ENCODE measurements around the gene CLEC2A.
A peak's percentile ranks its signal among the peaks of the same experiment; 100 is the strongest.
"Not testable (repeated sequence)": the region's sequence is repeated elsewhere in the genome, so short reads cannot be mapped to it uniquely, and the experiment has no call there.

The CLEC2A gene

DNA sequence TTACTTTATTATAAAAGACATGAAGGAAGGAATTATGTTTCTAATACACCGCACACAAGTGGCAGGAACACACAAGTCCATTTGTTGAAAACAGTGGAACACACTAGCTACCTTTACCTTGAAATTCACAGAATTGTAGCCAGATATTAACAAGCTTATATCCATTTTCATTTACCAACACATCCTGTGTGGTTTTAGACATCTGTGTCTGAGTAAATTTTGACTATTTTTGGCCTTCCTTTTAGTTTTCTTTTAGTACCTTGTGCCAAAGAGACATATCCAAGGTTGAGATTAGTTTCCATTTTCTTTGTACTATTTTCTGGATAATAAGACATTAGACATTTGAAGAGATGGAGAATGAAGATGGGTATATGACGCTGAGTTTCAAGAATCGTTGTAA is 50.9 kb downstream of the CLEC2A start, which contains the start of gene KLRF2:
KLRF2 (plus strand) TSS at position 244 of the 400 bp plus-strand sequence; CDS start at position 351, 107 bp downstream.
- no peak for DNase-seq (ENCODE audit: low read depth)

DNA sequence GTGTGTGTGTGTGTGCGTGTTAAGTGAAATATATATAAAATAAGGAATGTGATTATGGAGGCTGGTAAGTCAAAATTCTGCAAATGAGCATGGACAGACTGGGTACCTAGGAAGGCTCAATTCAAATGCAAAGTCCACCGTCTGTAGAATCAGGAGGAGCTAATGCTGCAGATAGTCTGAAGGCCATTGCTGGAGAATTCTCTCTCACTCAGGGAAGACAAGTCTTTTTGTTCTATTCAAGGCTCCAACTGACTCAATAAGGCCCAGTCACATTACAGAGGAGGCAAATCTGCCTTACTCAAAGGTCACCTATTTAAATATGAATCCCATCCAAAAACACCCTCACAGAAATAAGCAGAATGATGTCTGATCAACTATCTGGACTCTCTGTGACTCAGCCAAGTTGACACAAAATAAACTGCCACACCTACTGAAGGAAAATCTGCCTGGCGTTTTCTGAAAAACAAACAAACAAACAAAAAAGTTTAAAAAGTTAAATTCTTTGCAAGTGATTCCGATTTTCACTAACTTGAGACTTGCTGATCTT is 51.6 kb downstream of the CLEC2A start:
- no peak for DNase-seq (ENCODE audit: low read depth)

- DNase-seq (ENCODE audit: low read depth), result not testable (repeated sequence)
These were observed 56.0 kb downstream of the CLEC2A start for GRCh38 chr12:9876120-9876519.

DNA sequence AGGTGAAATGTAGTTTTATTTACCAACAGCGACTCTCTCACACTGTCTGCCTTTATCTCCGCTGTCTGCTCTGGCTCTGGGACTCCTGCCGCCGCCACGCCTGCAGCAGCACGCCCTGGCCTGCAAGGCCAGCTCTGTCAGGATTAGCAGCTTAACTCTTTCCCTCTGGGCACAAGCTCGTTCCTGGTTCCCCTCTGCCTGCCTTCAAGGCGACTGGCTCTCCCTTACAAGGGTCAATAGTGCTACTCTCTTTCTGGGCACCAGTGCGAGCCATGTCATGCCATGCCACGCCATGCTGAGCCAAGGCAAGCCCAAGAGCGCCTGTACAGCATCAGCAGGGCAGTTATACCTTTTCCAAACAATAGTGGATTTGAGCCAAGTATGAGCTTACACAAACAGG is 59.4 kb downstream of the CLEC2A start:
- DNase-seq (ENCODE audit: low read depth), result no peak

GRCh38 chr12:9872162-9872561 is 60.0 kb downstream of the CLEC2A start:
- DNase-seq (ENCODE audit: low read depth), result no peak

DNA sequence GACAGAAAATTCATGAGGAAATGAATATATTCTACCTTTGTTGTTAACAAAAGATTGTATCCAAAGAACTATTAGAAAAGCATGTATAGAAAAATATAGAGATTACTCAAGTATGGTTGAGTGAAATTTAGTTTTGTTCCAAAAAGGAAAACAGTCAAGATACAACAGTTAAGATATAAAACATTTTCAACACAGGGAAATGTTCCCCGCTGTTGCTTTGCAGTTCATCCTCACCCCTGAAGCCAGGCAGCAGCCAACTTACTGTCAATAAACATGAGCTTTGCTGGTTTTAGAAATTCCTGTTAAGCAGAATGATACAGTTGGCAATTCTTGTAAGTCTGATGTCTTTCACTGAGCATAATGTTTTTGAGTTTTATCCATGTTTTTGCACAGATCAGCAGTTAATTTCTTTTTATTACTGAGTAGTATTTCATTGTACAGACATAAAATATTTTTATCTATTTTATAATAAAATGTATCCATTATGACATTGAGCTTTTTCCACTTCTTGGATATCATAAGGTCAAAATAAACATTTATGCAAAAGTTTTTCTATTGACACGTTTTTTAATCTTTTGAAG is 61.8 kb downstream of the CLEC2A start:
- DNase-seq (ENCODE audit: low read depth), result no peak

DNA sequence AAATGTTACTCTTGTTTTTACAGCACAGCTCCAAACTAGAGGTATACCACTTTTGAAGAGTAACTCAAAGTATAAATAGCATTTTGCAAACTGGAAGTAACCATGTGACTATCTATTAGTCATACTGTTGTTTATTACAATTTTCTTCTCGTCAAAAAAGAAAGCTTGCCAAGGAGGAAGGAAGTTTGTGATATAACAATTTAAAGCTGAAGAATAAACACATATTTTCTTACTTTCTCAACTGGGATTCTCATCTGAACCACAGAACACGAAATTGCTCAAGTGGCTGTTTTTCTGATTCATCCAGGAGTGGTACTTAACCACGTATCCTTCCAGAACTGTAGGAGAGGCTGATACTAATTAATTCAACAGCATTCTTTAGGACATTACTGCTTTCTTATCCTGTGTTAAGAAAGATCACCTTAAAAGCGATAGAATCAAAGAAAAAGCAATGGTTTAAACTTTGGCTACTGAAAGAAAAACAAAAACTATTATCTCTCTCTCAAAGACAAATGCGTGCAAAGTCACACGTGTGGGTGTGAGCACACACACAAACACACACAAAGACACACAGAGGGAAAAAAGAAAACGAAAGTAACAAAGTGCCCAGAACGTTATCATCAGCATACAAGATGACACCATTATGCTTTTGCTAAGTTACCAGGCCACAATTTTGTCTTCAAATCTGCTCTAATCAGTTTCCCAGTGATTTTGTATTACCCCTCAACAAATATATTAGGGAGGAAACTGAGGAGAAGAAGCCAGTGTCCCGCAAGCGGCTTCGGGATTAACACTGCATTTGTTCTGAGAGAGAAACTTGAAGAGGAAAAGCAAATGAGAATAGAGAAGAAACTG is 62.6 kb downstream of the CLEC2A start, which contains the start of gene CLEC2B:
CLEC2B (minus strand) TSS at position 48 of the 855 bp plus-strand sequence.
- peak; percentile 15 for DNase-seq (ENCODE audit: low read depth)

DNA sequence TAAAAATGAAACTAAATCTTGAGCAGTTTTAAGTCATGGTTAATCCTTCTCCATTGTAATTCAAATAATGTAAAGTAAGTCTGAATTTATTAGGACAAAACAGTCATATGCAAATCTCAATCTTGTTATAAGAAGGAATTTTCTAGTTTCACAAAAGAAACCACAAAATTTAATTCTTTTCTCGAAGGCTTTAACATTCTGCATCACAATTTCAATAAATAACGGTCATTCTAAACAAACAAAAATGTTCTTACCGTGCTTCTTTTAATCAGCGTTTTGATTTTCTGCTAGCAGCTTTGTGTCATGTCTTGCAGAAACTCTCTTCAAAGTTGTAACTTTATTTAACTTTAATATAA is 63.2 kb downstream of the CLEC2A start:
- DNase-seq (ENCODE audit: low read depth), result no peak

GRCh38 chr12:9868311-9868801 is 63.8 kb downstream of the CLEC2A start:
- DNase-seq (ENCODE audit: low read depth), result no peak

DNA sequence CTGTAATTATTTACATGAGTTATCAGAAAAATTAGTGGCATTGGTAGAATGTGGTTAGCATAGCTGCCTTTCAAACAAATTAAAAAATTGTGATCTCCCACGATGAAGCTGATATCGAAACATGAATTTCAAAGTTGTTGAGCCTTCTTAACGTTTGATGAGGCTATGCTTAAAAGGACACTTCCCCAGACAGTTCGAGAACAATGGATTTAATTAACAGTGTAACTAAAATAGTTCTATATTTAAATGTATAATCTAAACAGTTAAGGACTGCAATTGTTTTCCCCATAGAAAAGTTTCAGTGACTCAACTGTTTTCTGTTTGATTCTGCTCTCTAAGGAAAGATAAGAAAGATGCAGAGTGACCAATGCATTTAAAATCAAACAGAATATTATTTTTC is 64.6 kb downstream of the CLEC2A start:
- no peak for DNase-seq (ENCODE audit: low read depth)

DNA sequence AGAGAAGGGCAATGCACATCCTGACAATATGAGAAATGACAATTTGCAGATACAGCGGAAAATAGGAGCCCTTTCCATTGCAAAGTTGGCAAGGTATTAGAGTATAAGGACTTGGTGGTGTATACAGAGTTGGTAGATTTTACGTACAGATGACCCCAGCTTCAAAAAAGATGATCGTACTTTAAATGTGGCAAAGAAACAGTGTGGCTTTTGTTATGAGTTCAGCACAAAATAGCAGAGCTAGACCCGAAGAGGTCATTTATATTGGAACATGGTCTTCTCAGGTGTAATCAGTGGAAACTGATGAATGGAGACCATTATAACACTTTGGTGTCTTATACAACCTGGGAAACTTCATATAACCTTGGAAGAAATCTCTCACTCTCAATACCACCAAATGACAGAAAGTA is 65.3 kb downstream of the CLEC2A start:
- no peak for DNase-seq (ENCODE audit: low read depth)

DNA sequence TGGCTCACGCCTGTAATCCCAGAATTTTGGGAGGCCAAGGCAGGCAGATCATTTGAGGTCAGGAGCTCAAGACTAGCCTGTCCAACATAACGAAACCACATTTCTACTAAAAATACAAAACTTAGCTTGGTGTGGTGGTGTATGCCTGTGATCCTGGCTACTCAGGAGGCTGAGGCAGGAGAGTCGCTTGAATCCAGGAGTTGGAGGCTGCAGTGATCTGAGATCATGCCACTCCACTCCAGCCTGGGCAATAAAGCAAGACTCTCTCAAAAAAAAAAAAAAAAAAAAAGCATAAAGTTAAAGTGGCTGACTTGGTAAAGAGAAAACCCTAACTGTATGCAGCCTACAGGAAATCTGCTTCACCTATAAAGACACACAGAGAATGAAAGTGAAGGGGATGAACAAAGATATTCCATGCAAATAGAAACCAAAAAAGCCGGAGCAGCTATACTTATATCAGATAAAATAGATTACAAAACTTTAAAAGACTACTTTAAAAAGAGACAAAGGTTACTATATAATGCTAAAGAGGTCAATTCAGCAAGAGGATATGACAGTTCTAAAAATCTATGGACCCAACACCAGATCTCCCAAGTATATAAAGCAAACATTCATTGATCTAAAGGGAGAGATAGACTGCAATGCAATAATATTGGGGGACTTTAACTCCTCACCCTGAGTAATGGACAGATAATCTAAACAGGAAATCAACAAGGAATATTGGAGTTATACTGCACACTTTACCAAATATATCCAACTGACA is 67.1 kb downstream of the CLEC2A start:
- no peak for DNase-seq (ENCODE audit: low read depth)

Measured in stimulated activated CD4-positive, alpha-beta T cell treated with anti-CD3 and anti-CD28 coated beads, Interleukin-2, amount 100 ng/mL, for 4 hours (primary cell).